AG09319 (cell line): Measurements from ENCODE around the gene TRDMT1.

Experiments
- DNase-seq: peaks from one replicate; pipeline ENCODE4 v3.0.0-alpha.2; 2010; ENCODE audit warnings: low read depth; ENCODE audit errors: extremely low read depth
- CTCF ChIP-seq: IDR thresholded peaks from 2 replicates; pipeline ENCODE4 v1.5.1; 2011; ENCODE audit warnings: low read depth, mild to moderate bottlenecking, inconsistent platforms, low read length, moderate library complexity

The TRDMT1 gene

GRCh38 chr10:17237149-17237527 is 35.7 kb upstream of the TRDMT1 start:
- TF ChIP-seq CTCF = no peak

GRCh38 chr10:17236468-17237148 is 35.1 kb upstream of the TRDMT1 start:
- no peak for TF ChIP-seq CTCF
- DNase-seq = no peak

More at GRCh38 chr10:17237149-17237527, 35.7 kb upstream of the TRDMT1 start:
- no peak for DNase-seq

GRCh38 chr10:17235136-17235535 is 33.7 kb upstream of the TRDMT1 start:
- DNase-seq = no peak
- TF ChIP-seq CTCF = peak; percentile 26

- TF ChIP-seq CTCF = no peak
- DNase-seq = no peak
Measured at GRCh38 chr10:17234431-17234945, 33.0 kb upstream of the TRDMT1 start.

GRCh38 chr10:17233286-17233991 is 32.0 kb upstream of the TRDMT1 start:
- DNase-seq = no peak
- TF ChIP-seq CTCF = no peak

GRCh38 chr10:17232276-17232960 is 30.9 kb upstream of the TRDMT1 start:
- DNase-seq = no peak
- TF ChIP-seq CTCF = no peak

- no peak for DNase-seq
- TF ChIP-seq CTCF = no peak
Measured at GRCh38 chr10:17231788-17232187, 30.3 kb upstream of the TRDMT1 start.
